NCI-H2081 treated with DMSO at 0.1 percent for 48 hours (cell line): Measurements from ENCODE around the gene SLC45A3.

Source experiments
- DNase-seq: peaks from one replicate; lab custom pipeline; 2025; lab: John Stamatoyannopoulos, UW

Gene SLC45A3

GRCh38 chr1:205700865-205701401 lies 20.6 kb upstream of the SLC45A3 start:
- no peak for DNase-seq

- no peak for DNase-seq
Observed at GRCh38 chr1:205699416-205699815, 19.1 kb upstream of the SLC45A3 start.

- DNase-seq, result no peak
Observed at GRCh38 chr1:205698921-205699320, 18.6 kb upstream of the SLC45A3 start.

GRCh38 chr1:205693421-205693991 lies 13.2 kb upstream of the SLC45A3 start:
- DNase-seq, result no peak

- DNase-seq, result no peak
Observed at GRCh38 chr1:205692423-205692822, 12.1 kb upstream of the SLC45A3 start.

- no peak for DNase-seq
Observed at GRCh38 chr1:205690122-205690756, 9.9 kb upstream of the SLC45A3 start.

- no peak for DNase-seq
Observed at GRCh38 chr1:205689479-205689878, 9.2 kb upstream of the SLC45A3 start.

GRCh38 chr1:205688171-205689080 lies 8.1 kb upstream of the SLC45A3 start:
- no peak for DNase-seq

- no peak for DNase-seq
Observed at GRCh38 chr1:205687242-205687641, 6.9 kb upstream of the SLC45A3 start.

- no peak for DNase-seq
Observed at GRCh38 chr1:205681364-205681763, 1.1 kb upstream of the SLC45A3 start.

GRCh38 chr1:205678286-205679111 lies 1.8 kb downstream of the SLC45A3 start:
- no peak for DNase-seq

- DNase-seq, result no peak
Observed at GRCh38 chr1:205677167-205677566, 3.1 kb downstream of the SLC45A3 start.

GRCh38 chr1:205676597-205676996 lies 3.7 kb downstream of the SLC45A3 start:
- no peak for DNase-seq

GRCh38 chr1:205676002-205676401 lies 4.3 kb downstream of the SLC45A3 start:
- DNase-seq, result no peak

- no peak for DNase-seq
Observed at GRCh38 chr1:205675247-205675646, 5.1 kb downstream of the SLC45A3 start.

- no peak for DNase-seq
Observed at GRCh38 chr1:205672970-205673369, 7.3 kb downstream of the SLC45A3 start.

GRCh38 chr1:205672395-205672889 lies 7.9 kb downstream of the SLC45A3 start:
- DNase-seq, result no peak

- DNase-seq, result no peak
Observed at GRCh38 chr1:205670611-205671430, 9.5 kb downstream of the SLC45A3 start.

- no peak for DNase-seq
Observed at GRCh38 chr1:205670150-205670446, 10.2 kb downstream of the SLC45A3 start.

- DNase-seq, result no peak
Observed at GRCh38 chr1:205669341-205670149, 10.8 kb downstream of the SLC45A3 start.
